HG02870 (cell line): Measurements from ENCODE around the gene DLX1.

Source experiments
- ATAC-seq: cut with Tn5 transposase; IDR thresholded peaks from one replicate; pipeline ENCODE4 v1.9.1; 2021; ENCODE audit warnings: mild to moderate bottlenecking, moderate library complexity; ENCODE audit not compliant: unreplicated experiment

The DLX1 gene

DNA sequence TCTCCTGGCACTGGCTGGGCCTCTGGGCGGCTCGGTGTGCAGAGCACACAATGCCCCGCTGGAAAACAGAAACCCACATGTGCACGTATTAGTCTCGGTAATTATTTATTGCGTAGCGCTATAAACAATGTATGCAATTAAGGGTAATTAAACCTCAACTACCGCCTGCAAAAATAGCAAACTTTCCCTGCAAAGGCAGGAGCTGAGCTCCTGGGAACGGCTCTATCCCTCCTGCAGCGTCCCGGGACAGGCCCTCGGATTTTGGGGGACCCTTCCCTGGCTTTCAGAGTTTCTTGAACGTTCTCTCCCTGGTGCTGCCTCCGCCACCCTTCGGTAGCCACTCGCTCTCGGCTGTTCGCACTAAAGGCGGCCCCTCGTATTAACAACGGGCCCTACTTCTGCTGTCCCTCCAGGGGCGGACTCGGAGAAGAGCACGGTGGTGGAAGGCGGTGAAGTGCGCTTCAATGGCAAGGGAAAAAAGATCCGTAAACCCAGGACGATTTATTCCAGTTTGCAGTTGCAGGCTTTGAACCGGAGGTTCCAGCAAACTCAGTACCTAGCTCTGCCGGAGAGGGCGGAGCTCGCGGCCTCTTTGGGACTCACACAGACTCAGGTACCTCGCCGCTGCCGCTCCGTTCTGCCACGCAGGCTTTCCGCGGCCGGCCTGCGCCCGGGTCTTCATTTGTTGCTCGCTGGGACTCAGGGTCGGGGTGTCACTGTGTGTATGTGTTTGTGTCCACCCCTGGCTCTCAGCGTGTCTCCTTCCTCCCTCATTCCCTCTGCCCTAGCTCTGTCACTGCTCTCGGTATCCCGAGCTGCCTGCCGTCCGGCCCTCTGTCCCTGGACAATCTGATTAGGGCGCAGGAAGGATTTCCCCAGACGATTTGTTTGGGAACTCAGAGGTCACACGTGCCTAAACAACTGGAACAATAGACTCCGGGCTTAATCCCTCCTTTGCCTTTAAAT, 1.2 kb downstream of the DLX1 start:
- no peak for ATAC-seq

DNA sequence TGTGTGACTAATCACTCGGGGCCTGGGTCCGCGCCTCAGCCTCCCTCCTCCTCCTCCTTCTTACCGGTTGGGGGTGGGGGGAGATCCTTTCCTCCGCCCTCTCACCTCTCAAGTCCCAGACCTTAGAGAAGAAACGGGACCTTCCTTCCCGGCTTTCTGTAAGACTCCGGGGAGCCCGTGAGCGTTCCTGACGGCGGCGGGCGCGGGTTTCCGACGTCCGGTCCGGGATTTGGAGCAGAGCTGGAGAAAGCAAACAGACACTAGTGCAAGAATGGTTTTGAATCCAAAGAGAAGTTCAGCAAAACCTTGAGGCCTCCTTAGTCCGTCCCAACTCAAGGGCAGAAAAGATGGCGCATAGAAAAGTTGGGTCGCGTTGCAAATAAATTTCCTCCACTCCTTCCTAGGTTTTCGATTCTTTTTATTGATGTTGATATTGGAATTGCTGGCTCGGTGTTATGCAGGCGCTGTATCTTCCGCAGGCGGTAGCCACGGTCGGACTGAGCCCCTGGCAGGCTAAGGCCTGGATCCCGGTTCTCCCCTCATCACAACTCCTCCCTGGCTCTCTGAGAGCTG, 2.0 kb downstream of the DLX1 start:
- no peak for ATAC-seq

DNA sequence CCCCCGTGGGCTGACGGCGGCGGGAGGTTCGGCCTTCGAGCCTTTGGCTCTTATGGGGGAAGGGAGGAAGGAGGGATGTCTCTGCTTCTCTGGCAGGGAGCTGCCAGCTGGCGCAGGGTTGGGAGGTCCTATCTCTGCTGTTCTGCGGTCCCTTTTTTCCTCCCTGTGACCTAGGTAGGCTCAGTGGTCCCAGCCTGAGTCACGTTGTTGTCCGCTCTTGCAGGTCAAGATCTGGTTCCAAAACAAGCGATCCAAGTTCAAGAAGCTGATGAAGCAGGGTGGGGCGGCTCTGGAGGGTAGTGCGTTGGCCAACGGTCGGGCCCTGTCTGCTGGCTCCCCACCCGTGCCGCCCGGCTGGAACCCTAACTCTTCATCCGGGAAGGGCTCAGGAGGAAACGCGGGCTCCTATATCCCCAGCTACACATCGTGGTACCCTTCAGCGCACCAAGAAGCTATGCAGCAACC, 2.5 kb downstream of the DLX1 start:
- ATAC-seq, result no peak

DNA sequence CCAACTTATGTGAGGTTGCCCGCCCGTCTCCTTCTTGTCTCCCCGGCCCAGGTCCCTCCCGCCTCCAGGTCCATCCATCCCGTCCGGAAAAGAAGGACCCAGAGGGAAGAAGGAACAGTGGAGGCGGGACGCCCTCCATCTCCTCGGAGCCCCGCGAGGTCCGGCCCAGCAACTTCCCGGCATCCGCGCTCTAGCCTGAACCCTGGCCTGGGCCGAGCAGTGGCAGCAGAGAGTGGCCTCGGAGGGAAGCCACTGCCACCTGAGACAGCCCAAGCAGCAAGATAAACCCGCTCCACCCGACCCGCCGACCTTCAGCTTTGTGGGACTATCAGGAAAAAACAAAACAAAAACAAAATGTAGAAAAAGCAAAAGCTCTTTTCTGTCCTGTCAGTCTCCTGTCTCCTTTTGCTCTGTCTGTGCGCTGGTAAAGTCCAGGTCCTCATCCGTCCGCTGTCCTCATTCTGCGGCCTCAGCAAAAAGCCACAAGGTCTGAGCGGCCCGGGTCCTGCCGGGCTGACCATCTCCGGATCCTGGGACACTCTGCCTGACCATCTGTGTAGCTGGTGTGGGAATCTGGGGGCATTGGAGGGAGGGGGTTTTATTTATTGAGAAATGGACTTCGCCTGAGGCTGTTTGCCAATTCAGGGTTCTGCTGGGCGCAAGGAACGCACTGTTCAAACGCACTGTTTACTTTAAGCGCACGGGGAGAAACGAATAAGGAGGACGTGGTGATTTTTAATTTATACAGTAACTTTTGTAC, 3.1 kb downstream of the DLX1 start:
- no peak for ATAC-seq

DNA sequence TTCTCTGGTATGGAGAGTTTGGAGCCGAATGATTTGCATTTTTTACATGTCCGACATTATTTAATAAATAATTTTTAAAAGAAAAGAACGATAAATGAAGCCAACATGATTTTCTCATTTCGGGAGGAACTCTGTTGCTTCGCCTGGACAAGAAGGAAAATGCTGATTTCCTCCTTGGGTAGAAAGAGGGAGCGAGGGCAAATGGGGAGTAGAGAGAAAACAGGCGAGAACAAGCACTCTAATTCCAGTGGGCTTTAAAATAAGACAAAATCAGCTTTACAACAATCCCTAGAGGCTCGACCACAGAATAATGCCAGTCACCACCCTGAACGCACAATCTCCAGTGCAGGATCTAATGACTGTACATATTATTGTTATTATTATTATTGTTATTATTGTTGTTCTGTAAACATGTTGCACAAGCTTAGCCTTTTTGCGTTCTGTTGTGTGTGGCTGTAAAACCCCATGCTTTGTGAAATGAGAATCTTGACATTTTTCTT, 3.7 kb downstream of the DLX1 start:
- ATAC-seq, result no peak

DNA sequence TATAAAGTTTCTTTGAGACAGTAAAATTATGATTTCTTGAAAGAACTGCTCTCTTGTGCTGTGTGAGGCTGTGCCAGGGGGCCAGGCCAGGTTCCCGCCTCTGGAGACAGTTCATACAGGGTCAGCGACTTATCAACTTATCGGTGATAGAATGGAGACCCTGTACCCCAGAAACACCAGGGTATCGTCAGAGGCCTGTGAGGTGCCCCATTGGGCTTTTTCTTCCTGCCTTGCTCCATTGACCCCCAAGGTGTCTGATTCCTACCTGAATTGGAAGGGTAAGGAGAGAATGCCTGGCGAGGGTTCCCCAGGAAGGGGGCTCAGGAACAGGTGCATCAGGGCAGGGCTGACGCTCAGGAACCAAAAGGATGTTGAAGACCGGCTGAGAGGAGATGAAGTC, 4.3 kb downstream of the DLX1 start:
- ATAC-seq, result no peak

DNA sequence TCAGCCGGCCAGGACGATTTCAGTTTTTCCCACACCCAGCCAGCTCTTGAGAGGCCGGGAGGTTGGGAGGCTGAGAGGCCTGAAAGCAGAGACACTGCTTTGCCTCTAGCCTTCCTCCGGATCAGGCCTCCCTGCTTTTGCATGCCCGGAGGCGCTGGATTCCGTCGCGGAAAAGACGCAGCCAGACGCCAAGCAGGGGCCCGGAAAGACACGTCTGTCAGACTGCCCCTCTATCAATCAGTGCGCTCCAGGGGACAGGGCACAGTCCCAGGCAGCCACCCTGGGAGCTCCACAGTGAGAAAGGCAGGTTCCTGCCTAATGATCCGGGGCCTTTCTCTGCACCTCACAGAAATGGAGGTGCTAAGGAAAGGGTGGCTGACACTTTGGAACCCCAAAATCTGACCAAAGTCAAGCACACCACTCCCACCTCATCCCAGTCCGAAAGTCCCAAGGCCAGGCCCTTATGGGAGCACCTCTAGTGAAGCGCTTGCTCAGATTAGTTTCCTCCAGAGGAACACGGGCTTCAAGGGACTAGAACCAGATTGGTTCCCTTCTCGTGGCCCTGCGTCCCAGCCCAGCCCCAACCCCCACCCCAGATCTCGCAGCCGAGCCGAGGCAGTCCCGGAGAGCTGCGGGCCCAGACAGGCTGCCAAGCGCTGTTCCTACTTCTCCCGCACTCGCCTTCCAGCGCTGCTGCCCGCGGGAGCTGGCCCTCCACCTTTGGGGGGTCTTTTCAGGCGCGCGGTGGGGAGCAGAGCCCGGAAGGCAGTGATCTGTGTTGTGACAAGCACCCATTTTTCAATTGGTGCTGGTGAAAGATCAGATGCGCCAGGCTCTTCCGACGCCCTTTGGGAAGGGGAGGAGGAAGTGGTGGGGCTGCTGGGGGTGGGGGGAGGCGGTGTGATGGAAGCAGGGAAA, 5.0 kb downstream of the DLX1 start:
- ATAC-seq, result no peak

DNA sequence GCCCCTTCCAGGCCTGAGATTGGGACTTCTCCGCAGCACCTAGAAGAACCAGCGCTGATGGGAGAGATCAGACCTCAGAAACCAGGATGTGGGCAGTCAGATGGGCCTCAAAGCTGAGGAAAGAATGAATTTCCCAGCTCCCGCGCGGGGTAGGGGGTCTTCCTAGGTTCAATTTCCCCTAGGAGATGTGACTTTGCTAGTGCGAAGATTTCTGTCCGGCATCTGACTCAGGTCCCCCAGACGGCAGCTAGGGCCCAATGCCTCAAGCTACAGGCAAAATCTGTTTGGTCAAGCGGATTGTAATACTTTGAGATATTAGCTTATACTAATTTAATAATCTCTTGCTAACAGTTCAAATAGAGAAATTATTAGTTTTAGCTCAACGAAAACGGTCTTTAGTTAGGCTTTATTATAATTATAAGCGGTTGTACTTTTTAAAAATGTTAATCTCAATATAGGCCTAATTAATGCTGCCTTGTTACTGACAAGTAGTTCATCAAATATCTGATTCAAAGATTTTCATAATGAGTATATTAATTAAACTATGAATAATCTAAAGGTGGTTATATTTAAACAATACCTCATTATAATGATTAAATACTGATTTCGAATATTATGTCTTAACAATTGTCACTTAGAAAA, 5.8 kb downstream of the DLX1 start:
- no peak for ATAC-seq

DNA sequence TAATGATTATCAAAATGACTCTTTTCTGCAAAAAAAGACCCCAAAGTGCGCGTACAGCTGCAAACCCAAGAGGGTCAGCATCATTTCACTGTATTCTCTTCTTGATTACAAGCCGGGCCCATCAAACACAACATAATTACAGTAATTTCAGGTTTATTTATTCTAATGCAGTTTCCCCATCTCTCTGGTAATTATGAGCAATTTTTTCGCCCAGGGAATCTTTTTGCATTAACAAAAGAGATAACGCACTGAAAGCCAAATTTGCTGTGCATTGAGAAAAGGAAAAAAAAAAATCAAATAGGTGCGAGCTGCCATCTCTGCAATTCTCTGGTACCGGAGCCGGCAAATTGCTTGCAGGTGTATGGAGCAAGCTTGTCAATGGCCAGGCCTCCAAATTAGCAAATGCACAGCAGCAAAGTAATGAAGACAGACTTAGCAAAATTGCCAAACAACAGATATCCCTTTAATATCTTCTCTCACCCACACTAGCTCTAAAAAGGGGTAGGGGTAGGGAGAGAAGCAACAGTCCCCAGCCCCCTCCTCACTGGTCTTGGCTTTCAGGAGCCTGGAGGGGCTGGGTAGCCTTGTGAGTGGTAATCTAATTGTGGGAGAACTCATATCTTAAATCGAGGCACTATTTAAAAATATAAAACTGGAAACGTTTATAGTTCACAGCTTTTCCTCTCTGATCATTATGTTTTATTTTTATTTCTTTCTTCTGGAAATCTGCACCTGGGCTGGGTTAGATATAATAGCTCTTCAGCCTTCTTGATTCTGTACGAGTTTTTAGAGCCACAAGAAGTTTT, 6.7 kb downstream of the DLX1 start:
- no peak for ATAC-seq

DNA sequence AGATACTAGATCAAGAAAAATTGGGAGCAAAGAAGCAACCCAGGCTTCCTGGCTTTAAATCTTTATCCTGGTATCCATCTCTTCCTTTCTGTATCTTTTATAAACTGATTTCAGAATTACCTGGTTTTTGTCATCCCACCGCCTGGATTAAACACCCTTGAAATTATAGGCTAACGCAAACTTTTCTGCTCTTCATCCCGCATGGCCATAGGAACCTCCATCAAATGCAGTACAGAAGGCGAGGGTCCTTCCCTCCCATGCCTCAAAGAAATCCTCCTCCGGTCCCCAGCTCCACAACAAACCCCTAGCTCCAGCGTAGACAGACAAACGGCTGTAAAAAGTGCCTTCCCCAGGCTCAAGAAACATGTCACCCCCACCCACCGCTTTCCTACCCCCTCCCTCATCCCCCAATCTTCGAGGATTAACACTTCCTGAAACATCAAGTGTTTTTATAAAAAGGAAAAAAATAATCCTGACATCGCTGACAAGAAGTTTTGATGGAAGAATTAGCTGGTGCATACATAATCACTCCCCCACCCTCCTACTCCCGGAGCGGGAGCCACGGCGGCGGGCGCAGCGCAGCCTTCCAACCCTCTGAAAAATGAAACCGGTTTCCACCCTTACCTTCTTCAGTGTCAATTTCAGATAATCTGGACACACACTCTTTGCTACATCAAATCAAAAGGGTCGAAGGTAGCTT, 7.6 kb downstream of the DLX1 start:
- no peak for ATAC-seq

DNA sequence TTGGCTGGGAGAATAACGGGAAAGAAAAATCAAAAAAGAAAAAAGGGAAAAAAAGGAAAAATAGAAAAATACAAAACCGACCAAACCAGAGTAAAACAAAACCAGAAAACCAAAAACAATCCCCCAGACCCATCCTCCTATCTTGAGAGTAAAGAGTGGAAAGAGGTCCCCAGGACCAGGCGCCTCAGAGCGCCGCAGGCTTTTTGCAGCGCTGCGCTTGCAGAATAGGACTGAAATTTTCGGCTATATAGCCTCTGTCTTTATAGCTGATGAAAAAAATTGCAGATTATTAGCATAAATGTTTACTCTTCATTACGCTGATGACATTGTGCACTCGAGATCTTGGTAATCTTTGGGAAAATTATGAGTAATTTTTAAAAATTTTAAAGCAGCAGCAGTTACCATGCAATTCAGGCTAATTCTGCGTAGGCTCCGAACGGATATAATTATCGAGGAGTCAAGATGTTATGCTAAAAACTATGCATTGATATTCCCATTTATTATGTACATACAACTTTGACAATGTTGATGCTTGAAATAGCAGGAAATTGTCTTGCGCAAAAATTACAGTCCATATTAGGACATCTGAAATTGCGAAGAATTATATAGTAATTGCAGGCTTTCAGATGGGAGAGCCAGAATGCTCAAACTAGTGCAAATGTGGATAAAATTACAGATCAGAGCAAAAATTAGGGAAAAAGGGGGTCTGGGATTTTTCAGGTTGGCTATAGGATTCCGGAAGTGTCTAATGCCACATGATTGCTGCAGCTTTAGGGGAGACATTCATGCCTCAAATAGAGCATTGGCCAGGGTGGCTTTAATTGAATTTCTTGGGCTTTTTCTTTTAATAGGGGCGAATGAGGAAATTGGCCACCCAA, 8.3 kb downstream of the DLX1 start:
- ATAC-seq, result no peak

DNA sequence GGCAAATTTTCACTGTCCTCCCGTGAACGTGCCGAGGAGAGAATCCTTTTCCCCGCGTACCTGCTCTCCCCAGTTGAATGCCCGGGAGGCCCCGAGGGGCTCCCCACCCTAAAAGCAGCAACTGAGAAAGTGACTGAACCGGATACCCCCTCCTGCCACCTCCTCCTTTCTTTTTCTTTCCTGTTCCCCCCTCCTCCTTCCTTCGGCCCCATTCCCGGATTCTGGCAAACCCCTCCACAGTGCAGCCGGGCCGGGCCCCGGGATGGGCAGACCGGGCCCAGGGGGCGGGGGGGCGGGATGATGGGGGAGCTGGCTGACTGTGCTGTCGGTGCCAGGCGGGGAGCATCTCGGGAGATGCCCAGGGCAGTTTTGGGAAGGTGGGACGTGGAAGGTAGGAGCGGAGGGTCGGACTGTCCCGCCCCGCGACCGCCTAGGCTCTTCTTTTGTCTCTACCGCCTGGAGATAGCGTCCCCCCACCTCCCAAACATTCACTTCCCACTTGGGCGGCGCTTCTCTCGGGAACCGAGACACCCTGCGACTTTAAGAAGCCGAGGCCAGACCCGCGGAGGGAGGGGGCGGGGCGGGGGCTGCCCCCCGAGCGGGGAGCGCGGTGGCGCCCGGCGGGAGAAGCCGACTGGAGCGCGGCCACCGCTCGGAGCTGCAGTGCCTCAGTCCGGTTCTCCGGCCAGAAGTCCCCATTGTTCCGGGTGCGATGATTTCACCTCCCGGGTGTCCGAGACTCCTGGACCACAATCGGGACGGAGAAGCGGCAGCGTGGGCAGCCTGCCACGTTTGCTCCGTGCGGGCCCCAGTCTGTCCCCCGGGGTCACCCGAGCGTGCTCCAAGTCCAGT, 9.2 kb downstream of the DLX1 start:
- no peak for ATAC-seq

DNA sequence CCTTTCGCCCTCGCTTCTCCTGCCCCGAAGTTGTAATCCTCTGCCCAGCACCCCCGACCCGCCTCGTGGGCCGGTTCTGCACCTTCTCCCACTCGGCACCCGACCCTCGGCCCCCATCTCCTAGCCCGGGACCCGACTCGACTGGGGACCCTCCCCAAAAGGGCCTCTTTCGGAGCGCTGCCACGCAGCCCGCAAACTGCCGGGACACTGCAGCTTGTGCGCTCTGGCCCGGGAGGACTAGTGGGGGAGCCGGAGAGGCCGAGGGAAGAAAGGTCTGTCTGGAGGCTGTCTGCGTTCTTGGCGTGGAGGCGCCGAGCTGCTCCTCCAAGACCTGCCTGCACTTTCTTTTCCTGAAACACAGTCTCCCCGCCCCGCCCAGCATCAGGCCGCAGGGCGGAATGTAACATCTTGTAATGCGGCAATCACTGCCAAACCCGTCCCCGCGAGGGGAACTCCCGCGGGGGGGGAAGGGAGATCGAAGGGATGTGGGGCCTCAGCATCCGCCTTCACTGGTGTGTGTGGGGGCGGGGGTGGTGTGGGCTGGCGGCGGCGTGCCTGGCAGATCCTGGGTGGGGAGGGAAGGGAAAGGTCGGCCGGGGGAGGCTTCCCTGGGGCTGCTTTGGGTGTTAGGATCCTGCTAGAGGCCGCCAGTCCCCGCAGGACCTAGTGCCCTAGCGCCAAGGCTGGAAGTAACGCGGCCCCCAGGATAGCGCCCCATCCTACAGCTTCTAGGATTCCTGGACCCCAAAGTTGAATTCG, 10.0 kb downstream of the DLX1 start:
- ATAC-seq, result no peak

DNA sequence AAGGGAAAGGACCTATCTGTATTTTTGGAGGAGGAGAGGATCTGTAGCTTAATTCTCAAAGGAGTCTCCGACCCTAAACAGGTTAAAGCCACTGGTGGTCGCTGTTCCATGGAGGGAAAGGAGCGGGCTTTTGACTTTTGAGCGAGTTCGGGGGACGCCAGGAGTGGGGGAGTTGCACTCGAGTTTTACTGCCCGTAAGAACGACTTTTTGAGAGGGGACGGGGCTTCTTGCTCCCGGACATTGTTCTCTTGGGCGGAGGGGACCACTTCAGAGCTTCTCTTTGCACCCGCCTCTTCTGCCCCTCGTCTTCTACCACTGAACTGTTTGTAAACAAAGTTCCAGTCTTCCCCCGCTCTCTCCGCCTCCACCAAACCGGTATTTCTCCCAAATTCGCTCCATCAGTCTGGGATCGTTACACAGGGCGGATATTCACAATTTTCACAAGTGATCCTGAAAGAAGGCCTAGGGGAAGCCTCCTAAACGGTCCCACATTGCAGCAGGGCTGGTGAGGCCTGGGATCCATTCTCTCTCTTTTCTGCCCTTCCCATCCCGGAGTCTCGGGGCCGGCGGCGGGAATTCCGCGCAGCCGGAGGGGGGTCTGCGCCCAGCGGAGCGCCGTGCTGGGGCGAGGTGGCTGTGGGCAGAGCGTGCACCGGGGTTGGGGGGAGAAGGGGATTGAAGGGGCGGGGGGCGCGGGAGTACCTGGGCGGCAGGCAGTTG, 10.8 kb downstream of the DLX1 start:
- ATAC-seq, result no peak
